GM12878 (cell line): Measurements from ENCODE around the gene ZNF700. TPM values are rescaled to one million over a fixed set of nuclear protein-coding genes. Genes with fewer than 3 reads are reported as not detected.

Source experiments
- BCLAF1 ChIP-seq: fragments of 450-650 bp; IDR thresholded peaks from 2 replicates; pipeline ENCODE4 v1.6.1; 2017; ENCODE audit warnings: antibody characterized with exemption, mild to moderate bottlenecking, moderate library complexity
- FOXK2 ChIP-seq: fragments of 450-650 bp; IDR thresholded peaks from 2 replicates; pipeline ENCODE4 v1.6.1; 2017; ENCODE audit warnings: mild to moderate bottlenecking, moderate library complexity
- IKZF2 ChIP-seq, 2 experiments: fragments of 450-650 bp; IDR thresholded peaks; 2 replicates each; pipeline ENCODE4 v1.6.1; 2017; ENCODE audit warnings: mild to moderate bottlenecking in 2 of 2, moderate library complexity in 2 of 2
- NR2F1 ChIP-seq: fragments of 450-650 bp; conservative IDR thresholded peaks from 2 replicates; pipeline ENCODE4 v1.6.1; 2017; ENCODE audit warnings: mild to moderate bottlenecking
- polyA plus RNA-seq, 11 experiments: library from polyadenylated mRNA; depleted of rRNA in 4 of 11; unstranded in 6 of 11; stranded (reverse) in 5 of 11; fragments of >200 nt; fragmentation: Nextera tagmentation in 4 of 11; fragmentation: Illumina TruSeq in 1 of 11; extraction: Ambion mirVana in 4 of 11; extraction: Trizol in 1 of 11; gene quantifications; 1 replicate in 1 of 11; 2 replicates in 10 of 11; pipeline versions ENCODE4 v1.2.1 to v1.2.3, GENCODE V29; 2011 to 2016; ENCODE audit warnings: inconsistent platforms in 2 of 11, missing spikeins in 2 of 11, low read depth in 1 of 11
- total RNA-seq, 4 experiments: library from RNA; depleted of rRNA in 3 of 4; stranded (reverse); fragments of >200 nt in 3 of 4; fragmentation: Illumina TruSeq in 1 of 4; extraction: Trizol in 1 of 4; gene quantifications; 2 replicates each; pipeline versions ENCODE4 v1.2.1 to v1.2.3, GENCODE V29; 2013 to 2021
- TF ChIP-seq, protein P1 (sequence below): fragments of 450-650 bp; IDR thresholded peaks from 2 replicates; pipeline ENCODE4 v1.6.1; 2017; ENCODE audit warnings: mild to moderate bottlenecking, moderate library complexity
- TF ChIP-seq, protein P2 (sequence below): IDR thresholded peaks from 2 replicates; pipeline ENCODE4 v1.6.1; 2012; ENCODE audit warnings: improper control_type of control experiment, low read depth, low read length; ENCODE audit not compliant: insufficient replicate concordance
- TF ChIP-seq, protein P3 (sequence below): fragments of 450-650 bp; IDR thresholded peaks from 2 replicates; pipeline ENCODE4 v1.6.1; 2017; ENCODE audit warnings: borderline replicate concordance
- TF ChIP-seq, protein P4 (sequence below): fragments of 450-650 bp; IDR thresholded peaks from 2 replicates; pipeline ENCODE4 v1.6.1; 2016; ENCODE audit warnings: mild to moderate bottlenecking
- TF ChIP-seq, protein P5 (sequence below): fragments of 450-650 bp; IDR thresholded peaks from 2 replicates; pipeline ENCODE4 v1.6.1; 2017; ENCODE audit warnings: mild to moderate bottlenecking, low read depth, inconsistent platforms; ENCODE audit not compliant: poor library complexity, severe bottlenecking

ZNF700 gene
- total and polyA plus RNA-seq, 10 of the 15 experiments (the other 5 are each of a cell fraction or from before 2014, with no cell fraction given) = 6.7 to 16.0 (median 11.1) TPM

- TF ChIP-seq, protein P1, sequence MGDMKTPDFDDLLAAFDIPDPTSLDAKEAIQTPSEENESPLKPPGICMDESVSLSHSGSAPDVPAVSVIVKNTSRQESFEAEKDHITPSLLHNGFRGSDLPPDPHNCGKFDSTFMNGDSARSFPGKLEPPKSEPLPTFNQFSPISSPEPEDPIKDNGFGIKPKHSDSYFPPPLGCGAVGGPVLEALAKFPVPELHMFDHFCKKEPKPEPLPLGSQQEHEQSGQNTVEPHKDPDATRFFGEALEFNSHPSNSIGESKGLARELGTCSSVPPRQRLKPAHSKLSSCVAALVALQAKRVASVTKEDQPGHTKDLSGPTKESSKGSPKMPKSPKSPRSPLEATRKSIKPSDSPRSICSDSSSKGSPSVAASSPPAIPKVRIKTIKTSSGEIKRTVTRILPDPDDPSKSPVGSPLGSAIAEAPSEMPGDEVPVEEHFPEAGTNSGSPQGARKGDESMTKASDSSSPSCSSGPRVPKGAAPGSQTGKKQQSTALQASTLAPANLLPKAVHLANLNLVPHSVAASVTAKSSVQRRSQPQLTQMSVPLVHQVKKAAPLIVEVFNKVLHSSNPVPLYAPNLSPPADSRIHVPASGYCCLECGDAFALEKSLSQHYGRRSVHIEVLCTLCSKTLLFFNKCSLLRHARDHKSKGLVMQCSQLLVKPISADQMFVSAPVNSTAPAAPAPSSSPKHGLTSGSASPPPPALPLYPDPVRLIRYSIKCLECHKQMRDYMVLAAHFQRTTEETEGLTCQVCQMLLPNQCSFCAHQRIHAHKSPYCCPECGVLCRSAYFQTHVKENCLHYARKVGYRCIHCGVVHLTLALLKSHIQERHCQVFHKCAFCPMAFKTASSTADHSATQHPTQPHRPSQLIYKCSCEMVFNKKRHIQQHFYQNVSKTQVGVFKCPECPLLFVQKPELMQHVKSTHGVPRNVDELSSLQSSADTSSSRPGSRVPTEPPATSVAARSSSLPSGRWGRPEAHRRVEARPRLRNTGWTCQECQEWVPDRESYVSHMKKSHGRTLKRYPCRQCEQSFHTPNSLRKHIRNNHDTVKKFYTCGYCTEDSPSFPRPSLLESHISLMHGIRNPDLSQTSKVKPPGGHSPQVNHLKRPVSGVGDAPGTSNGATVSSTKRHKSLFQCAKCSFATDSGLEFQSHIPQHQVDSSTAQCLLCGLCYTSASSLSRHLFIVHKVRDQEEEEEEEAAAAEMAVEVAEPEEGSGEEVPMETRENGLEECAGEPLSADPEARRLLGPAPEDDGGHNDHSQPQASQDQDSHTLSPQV = no peak
- no peak for TF ChIP-seq BCLAF1
- TF ChIP-seq, protein P2, sequence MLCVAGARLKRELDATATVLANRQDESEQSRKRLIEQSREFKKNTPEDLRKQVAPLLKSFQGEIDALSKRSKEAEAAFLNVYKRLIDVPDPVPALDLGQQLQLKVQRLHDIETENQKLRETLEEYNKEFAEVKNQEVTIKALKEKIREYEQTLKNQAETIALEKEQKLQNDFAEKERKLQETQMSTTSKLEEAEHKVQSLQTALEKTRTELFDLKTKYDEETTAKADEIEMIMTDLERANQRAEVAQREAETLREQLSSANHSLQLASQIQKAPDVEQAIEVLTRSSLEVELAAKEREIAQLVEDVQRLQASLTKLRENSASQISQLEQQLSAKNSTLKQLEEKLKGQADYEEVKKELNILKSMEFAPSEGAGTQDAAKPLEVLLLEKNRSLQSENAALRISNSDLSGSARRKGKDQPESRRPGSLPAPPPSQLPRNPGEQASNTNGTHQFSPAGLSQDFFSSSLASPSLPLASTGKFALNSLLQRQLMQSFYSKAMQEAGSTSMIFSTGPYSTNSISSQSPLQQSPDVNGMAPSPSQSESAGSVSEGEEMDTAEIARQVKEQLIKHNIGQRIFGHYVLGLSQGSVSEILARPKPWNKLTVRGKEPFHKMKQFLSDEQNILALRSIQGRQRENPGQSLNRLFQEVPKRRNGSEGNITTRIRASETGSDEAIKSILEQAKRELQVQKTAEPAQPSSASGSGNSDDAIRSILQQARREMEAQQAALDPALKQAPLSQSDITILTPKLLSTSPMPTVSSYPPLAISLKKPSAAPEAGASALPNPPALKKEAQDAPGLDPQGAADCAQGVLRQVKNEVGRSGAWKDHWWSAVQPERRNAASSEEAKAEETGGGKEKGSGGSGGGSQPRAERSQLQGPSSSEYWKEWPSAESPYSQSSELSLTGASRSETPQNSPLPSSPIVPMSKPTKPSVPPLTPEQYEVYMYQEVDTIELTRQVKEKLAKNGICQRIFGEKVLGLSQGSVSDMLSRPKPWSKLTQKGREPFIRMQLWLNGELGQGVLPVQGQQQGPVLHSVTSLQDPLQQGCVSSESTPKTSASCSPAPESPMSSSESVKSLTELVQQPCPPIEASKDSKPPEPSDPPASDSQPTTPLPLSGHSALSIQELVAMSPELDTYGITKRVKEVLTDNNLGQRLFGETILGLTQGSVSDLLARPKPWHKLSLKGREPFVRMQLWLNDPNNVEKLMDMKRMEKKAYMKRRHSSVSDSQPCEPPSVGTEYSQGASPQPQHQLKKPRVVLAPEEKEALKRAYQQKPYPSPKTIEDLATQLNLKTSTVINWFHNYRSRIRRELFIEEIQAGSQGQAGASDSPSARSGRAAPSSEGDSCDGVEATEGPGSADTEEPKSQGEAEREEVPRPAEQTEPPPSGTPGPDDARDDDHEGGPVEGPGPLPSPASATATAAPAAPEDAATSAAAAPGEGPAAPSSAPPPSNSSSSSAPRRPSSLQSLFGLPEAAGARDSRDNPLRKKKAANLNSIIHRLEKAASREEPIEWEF = no peak
- TF ChIP-seq, protein P3, sequence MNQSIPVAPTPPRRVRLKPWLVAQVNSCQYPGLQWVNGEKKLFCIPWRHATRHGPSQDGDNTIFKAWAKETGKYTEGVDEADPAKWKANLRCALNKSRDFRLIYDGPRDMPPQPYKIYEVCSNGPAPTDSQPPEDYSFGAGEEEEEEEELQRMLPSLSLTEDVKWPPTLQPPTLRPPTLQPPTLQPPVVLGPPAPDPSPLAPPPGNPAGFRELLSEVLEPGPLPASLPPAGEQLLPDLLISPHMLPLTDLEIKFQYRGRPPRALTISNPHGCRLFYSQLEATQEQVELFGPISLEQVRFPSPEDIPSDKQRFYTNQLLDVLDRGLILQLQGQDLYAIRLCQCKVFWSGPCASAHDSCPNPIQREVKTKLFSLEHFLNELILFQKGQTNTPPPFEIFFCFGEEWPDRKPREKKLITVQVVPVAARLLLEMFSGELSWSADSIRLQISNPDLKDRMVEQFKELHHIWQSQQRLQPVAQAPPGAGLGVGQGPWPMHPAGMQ = no peak
- TF ChIP-seq IKZF2 (IDR thresholded peaks at IDR 0.05) = peak in 1 of 2 experiments; percentile 52
- TF ChIP-seq, protein P4, sequence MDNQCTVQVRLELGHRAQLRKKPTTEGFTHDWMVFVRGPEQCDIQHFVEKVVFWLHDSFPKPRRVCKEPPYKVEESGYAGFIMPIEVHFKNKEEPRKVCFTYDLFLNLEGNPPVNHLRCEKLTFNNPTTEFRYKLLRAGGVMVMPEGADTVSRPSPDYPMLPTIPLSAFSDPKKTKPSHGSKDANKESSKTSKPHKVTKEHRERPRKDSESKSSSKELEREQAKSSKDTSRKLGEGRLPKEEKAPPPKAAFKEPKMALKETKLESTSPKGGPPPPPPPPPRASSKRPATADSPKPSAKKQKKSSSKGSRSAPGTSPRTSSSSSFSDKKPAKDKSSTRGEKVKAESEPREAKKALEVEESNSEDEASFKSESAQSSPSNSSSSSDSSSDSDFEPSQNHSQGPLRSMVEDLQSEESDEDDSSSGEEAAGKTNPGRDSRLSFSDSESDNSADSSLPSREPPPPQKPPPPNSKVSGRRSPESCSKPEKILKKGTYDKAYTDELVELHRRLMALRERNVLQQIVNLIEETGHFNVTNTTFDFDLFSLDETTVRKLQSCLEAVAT = no peak
- TF ChIP-seq, protein P5, sequence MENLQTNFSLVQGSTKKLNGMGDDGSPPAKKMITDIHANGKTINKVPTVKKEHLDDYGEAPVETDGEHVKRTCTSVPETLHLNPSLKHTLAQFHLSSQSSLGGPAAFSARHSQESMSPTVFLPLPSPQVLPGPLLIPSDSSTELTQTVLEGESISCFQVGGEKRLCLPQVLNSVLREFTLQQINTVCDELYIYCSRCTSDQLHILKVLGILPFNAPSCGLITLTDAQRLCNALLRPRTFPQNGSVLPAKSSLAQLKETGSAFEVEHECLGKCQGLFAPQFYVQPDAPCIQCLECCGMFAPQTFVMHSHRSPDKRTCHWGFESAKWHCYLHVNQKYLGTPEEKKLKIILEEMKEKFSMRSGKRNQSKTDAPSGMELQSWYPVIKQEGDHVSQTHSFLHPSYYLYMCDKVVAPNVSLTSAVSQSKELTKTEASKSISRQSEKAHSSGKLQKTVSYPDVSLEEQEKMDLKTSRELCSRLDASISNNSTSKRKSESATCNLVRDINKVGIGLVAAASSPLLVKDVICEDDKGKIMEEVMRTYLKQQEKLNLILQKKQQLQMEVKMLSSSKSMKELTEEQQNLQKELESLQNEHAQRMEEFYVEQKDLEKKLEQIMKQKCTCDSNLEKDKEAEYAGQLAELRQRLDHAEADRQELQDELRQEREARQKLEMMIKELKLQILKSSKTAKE = peak; percentile 53
- no peak for TF ChIP-seq FOXK2
- peak; percentile 62; the same call in 1 of the 2 replicates for TF ChIP-seq NR2F1
These were observed 39.6 kb downstream of the ZNF700 start (continued) for GRCh38 chr19:11964496-11964857.
